Right atrium auricular region (tissue), 2 donors: ENCODE results near the gene PLA2G4B. TPM values are rescaled to one million over a fixed set of nuclear protein-coding genes. Genes with fewer than 3 reads are reported as not detected.

ENCODE experiments used
- DNase-seq: peaks from one replicate; pipeline ENCODE4 v3.0.0-alpha.2; 2019; ENCODE audit warnings: low spot score
- H3K27ac ChIP-seq, 2 donors: fragments of 200-600 bp; sonication (generic); 1 replicate in 1 of 2; 2 replicates in 1 of 2; pipeline ENCODE4 v1.5.1; 2016 to 2019
- H3K27me3 ChIP-seq, 2 donors: fragments of 200-600 bp; sonication (generic); one replicate each; pipeline versions ENCODE4 v1.5.1 to v1.6.0; 2017 to 2019
- H3K36me3 ChIP-seq: fragments of 200-600 bp; sonication (generic); one replicate; pipeline ENCODE4 v1.5.1; 2016
- H3K4me1 ChIP-seq, 2 donors: fragments of 200-600 bp; sonication (generic); one replicate each; pipeline versions ENCODE4 v1.5.1 to v1.6.0; 2017 to 2019
- H3K4me3 ChIP-seq, 2 donors: fragments of 200-600 bp; sonication (generic); 1 replicate in 1 of 2; 2 replicates in 1 of 2; pipeline ENCODE4 v1.5.1; 2017 to 2019; ENCODE audit warnings: mild to moderate bottlenecking in 1 of 2, moderate library complexity in 1 of 2
- H3K9me3 ChIP-seq, 2 donors: fragments of 200-600 bp; sonication (generic); one replicate each; pipeline ENCODE4 v1.5.1; 2019
- CTCF ChIP-seq, 2 donors: fragments of 200-600 bp; sonication (generic); IDR thresholded peaks; one replicate each; pipeline ENCODE4 v1.5.1; 2019; ENCODE audit warnings: antibody characterized with exemption in 2 of 2
- total RNA-seq, 2 donors: library from RNA; depleted of rRNA; stranded (reverse); fragments of >200 nt; gene quantifications; one replicate each; pipeline ENCODE4 v1.1.0, GENCODE V29; 2016

PLA2G4B gene
- total RNA-seq, 2 donors from 2014 or later = 1.3 to 1.4 TPM

- Histone ChIP-seq H3K27ac (no peak overlapping the region), H3K4me3 (no peak overlapping the region), H3K9me3 (no peaks in the 10 kb centered on the region), H3K36me3 (no peaks in the 10 kb centered on the region), H3K4me1 (no peaks in the 10 kb centered on the region), H3K27me3 (no peaks in the 10 kb centered on the region)
- DNase-seq = no peak
- no peak for TF ChIP-seq CTCF (IDR thresholded peaks at IDR 0.05)
Measured at GRCh38 chr15:41872166-41872747, 33.6 kb downstream of the PLA2G4B start.

GRCh38 chr15:41873711-41874110 is 35.1 kb downstream of the PLA2G4B start:
- Histone ChIP-seq H3K4me1 (peaks cover 0 to 7% of the 10 kb centered on the region in 2 donors), H3K27ac (no peak overlapping the region), H3K9me3 (no peaks in the 10 kb centered on the region), H3K4me3 (no peak overlapping the region), H3K36me3 (no peaks in the 10 kb centered on the region), H3K27me3 (no peaks in the 10 kb centered on the region)
- DNase-seq = no peak
- no peak for TF ChIP-seq CTCF (IDR thresholded peaks at IDR 0.05)

DNA sequence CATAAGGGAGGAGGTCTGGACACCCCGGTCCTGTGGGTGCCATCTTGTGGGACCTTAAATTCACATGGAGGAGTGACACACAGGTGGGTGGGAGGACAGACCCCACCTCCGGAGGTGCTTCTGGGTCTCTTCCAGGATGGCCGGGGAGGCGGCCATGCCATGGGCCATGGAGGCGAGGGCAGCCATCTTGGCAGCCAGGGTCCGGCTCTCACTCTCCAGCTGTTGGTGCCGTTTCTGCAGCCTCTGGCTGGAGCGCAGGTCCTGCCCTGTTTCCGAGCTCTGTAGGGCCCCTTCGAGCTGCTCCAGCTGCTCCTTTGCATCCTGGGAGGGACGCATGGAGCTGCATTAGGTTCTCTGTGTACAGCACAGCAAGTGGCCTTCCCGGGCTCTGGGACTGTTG is 36.1 kb downstream of the PLA2G4B start:
- Histone ChIP-seq H3K36me3 (no peaks in the 10 kb centered on the region), H3K4me1 (peaks cover 0 to 7% of the 10 kb centered on the region in 2 donors), H3K4me3 (no peak overlapping the region), H3K27me3 (no peaks in the 10 kb centered on the region), H3K9me3 (no peaks in the 10 kb centered on the region), H3K27ac (no peak overlapping the region)
- no peak for TF ChIP-seq CTCF (IDR thresholded peaks at IDR 0.05)
- no peak for DNase-seq

- H3K4me3 ChIP-seq = no peak overlapping the region
- no peaks in the 10 kb centered on the region for H3K27me3 ChIP-seq
- no peak overlapping the region for H3K27ac ChIP-seq
- no peaks in the 10 kb centered on the region for H3K36me3 ChIP-seq
- no peaks in the 10 kb centered on the region for H3K9me3 ChIP-seq
- no peak for DNase-seq
- no peak for TF ChIP-seq CTCF (IDR thresholded peaks at IDR 0.05)
- H3K4me1 ChIP-seq = peaks cover 0 to 7% of the 10 kb centered on the region in 2 donors
Measured at GRCh38 chr15:41876007-41876406, 37.4 kb downstream of the PLA2G4B start.

- no peak for TF ChIP-seq CTCF (IDR thresholded peaks at IDR 0.05)
- H3K4me3 ChIP-seq = no peak overlapping the region
- no peaks in the 10 kb centered on the region for H3K36me3 ChIP-seq
- no peak overlapping the region for H3K27ac ChIP-seq
- peaks cover 0 to 10% of the 10 kb centered on the region in 2 donors for H3K4me1 ChIP-seq
- H3K9me3 ChIP-seq = no peaks in the 10 kb centered on the region
- H3K27me3 ChIP-seq = no peaks in the 10 kb centered on the region
- DNase-seq = no peak
Measured at GRCh38 chr15:41876689-41877088, 38.0 kb downstream of the PLA2G4B start.
